Heart left ventricle (tissue), 13 donors: ENCODE data around the gene RHBDL3.

Experiments used
- CTCF ChIP-seq, 12 donors: fragments of 200-600 bp; sonication (generic) in 4 of 12; IDR thresholded peaks; one replicate each; pipeline versions ENCODE4 v1.5.0 to v1.8.0; 2018 to 2022; ENCODE audit warnings: antibody characterized with exemption in 12 of 12, mild to moderate bottlenecking in 5 of 12
- POLR2A ChIP-seq, 2 donors: fragments of 450-650 bp; IDR thresholded peaks; one replicate each; pipeline ENCODE4 v1.6.1; 2017; ENCODE audit warnings: antibody characterized with exemption in 2 of 2, mild to moderate bottlenecking in 2 of 2, moderate library complexity in 2 of 2
- donor health status: ischemic (EF 13 %, LVEDD 7.1; RV severe dilation, severe dysfunction).
- donor health status: DM: no; HTN: yes; CAD: no.
- donor health status: DM: no; HTN: no; CAD: no.
- donor health status: ischemic (EF 25% LVEDD 6.9; RV normal size, moderate dysfunction).
- donor health status: ischemic (EF 25% LVEDD 5.7; RV mildly dilated, moderate dysfunction).
- donor health status: ischemic (EF 35%, LVEDD 5.7; RV mildly dilated, moderate dysfunction).
- donor health status: nonischemic (EF 11% LVEDD 7.7; RV severe dilation, severe dysfunction).
- donor health status: DM: yes; HTN: yes; CAD: no.
- donor health status: PGD.
- donor health status: ischemic (EF 29% LVEDD 5.4; RV normal size, mild dysfunction).
- donor health status: nonischemic (EF 23%, LVEDD 6.1; RV moderate dilation, normal function).

DNA sequence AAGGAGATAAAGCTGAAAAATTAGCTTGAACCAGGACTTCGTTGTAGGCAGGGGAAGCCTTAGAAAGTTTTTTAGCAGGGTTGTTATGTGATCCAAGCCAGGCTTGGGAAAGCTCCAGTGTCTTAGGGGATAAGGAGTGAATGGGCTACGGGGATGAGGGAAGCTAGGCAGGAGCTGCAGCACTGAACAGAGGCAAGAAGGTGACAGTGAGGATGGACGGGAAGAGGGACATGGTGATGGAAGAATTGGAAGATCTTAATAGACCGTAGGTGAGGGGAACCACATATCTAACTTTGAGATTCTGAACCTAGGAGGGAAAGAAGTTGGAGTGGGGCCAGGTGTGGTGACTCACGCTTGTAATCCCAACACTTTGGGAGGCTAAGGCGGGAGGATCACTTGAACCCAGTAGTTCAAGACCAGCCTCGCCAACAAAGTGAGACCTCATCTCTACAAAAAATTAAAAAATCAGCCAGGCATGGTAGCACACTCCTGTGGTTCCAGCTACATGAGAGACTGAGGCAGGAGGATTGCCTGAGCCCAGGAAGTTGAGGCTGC, 3.2 kb downstream of the RHBDL3 start:
- TF ChIP-seq CTCF (IDR thresholded peaks at IDR 0.05) (no peak), POLR2A (IDR thresholded peaks at IDR 0.05) (no peak)
